A673 (cell line): ENCODE data around the gene VIPR1.

ENCODE experiments used
- CTCF ChIP-seq: fragments of 300-800, 200-600 bp; sonication (generic); conservative IDR thresholded peaks from 2 replicates; pipeline ENCODE4 v1.5.1; 2017; ENCODE audit warnings: low read depth, mild to moderate bottlenecking, antibody characterized with exemption, low read length, moderate library complexity, mixed read lengths
- EZH2 ChIP-seq: fragments of 200-600 bp; sonication (generic); IDR thresholded peaks from 2 replicates; pipeline ENCODE4 v1.6.1; 2017; ENCODE audit warnings: borderline replicate concordance, low read depth, mild to moderate bottlenecking, mixed read lengths, antibody characterized with exemption, low read length; ENCODE audit not compliant: poor library complexity, severe bottlenecking

GRCh38 chr3:42581400-42581708 is 78.9 kb downstream of the VIPR1 start:
- TF ChIP-seq CTCF (no peak), EZH2 (no peak)
